Measurements from ENCODE around the gene ARIH2.

The ARIH2 gene

GRCh38 chr3:48928679-48929078 is 10.0 kb downstream of the ARIH2 start:
- no peak overlapping the region for H3K4me3 ChIP-seq (ENCODE audit: low read depth, low read length)
- DNase-seq (ENCODE audit: low read depth), result no peak
- no peak for TF ChIP-seq CTCF (IDR thresholded peaks at IDR 0.05; ENCODE audit: low read depth, low read length, missing control alignments)

GRCh38 chr3:48929358-48930035 is 10.9 kb downstream of the ARIH2 start:
- no peak for TF ChIP-seq CTCF (IDR thresholded peaks at IDR 0.05; ENCODE audit: low read depth, low read length, missing control alignments)
- DNase-seq (ENCODE audit: low read depth), result no peak
- no peak overlapping the region for H3K4me3 ChIP-seq (ENCODE audit: low read depth, low read length)

GRCh38 chr3:48930590-48930989 is 11.9 kb downstream of the ARIH2 start:
- DNase-seq (ENCODE audit: low read depth), result no peak
- no peak for TF ChIP-seq CTCF (IDR thresholded peaks at IDR 0.05; ENCODE audit: low read depth, low read length, missing control alignments)

GRCh38 chr3:48931944-48932580 is 13.4 kb downstream of the ARIH2 start:
- no peak for TF ChIP-seq CTCF (IDR thresholded peaks at IDR 0.05; ENCODE audit: low read depth, low read length, missing control alignments)
- H3K4me3 ChIP-seq (ENCODE audit: low read depth, low read length), result no peak overlapping the region
- DNase-seq (ENCODE audit: low read depth), result no peak

More at GRCh38 chr3:48930590-48930989, 11.9 kb downstream of the ARIH2 start:
- H3K4me3 ChIP-seq (ENCODE audit: low read depth, low read length), result no peak overlapping the region

- no peak for TF ChIP-seq CTCF (IDR thresholded peaks at IDR 0.05; ENCODE audit: low read depth, low read length, missing control alignments)
- no peak for DNase-seq (ENCODE audit: low read depth)
- H3K4me3 ChIP-seq (ENCODE audit: low read depth, low read length), result no peak overlapping the region
Measured at GRCh38 chr3:48934333-48934991, 15.8 kb downstream of the ARIH2 start.

- no peak for DNase-seq (ENCODE audit: low read depth)
- H3K4me3 ChIP-seq (ENCODE audit: low read depth, low read length), result no peak overlapping the region
- TF ChIP-seq CTCF (IDR thresholded peaks at IDR 0.05; ENCODE audit: low read depth, low read length, missing control alignments), result no peak
Measured at GRCh38 chr3:48935530-48935929, 16.9 kb downstream of the ARIH2 start.

Measured in GM12864 (cell line).